Body of pancreas (tissue), 4 donors: ENCODE measurements around the gene TTLL11.

Experiments
- POLR2A ChIP-seq, 3 donors: fragments of 450-650 bp; IDR thresholded peaks; one replicate each; pipeline ENCODE4 v1.6.1; 2016; ENCODE audit warnings: antibody characterized with exemption in 3 of 3, mild to moderate bottlenecking in 2 of 3
- TF ChIP-seq, protein P1 (sequence below), 7 experiments: fragments of 450-650 bp in 4 of 7; fragments of 200-600 bp in 3 of 7; sonication (generic) in 3 of 7; IDR thresholded peaks; one replicate each; pipeline ENCODE4 v1.5.1; 2016 to 2019; ENCODE audit warnings: antibody characterized with exemption in 7 of 7

DNA sequence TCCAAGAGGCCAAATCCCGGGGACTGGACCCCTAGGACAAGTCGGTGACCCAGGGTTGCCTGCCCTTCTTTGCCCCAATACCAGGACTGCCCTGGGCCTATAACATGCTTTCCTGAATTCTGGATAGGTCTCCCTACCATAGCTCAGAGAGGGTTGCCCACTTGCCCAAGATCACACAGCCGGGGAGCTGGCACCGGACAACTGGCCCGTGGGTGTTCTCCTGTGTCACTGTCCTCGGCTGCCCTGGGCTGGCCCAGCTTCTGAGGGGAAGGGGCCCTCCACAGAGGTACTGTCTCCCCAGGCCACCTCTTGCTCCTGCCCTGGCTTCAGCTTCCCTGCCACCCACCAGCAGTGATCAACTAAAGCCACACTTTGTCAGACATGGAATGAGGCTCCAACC lies 28.8 kb upstream of the TTLL11 start:
- TF ChIP-seq, protein P1, sequence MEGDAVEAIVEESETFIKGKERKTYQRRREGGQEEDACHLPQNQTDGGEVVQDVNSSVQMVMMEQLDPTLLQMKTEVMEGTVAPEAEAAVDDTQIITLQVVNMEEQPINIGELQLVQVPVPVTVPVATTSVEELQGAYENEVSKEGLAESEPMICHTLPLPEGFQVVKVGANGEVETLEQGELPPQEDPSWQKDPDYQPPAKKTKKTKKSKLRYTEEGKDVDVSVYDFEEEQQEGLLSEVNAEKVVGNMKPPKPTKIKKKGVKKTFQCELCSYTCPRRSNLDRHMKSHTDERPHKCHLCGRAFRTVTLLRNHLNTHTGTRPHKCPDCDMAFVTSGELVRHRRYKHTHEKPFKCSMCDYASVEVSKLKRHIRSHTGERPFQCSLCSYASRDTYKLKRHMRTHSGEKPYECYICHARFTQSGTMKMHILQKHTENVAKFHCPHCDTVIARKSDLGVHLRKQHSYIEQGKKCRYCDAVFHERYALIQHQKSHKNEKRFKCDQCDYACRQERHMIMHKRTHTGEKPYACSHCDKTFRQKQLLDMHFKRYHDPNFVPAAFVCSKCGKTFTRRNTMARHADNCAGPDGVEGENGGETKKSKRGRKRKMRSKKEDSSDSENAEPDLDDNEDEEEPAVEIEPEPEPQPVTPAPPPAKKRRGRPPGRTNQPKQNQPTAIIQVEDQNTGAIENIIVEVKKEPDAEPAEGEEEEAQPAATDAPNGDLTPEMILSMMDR (IDR thresholded peaks at IDR 0.05): no peak
- no peak for TF ChIP-seq POLR2A (IDR thresholded peaks at IDR 0.05)
